ENCODE measurements around the gene TOP1. TPM values are rescaled to one million over a fixed set of nuclear protein-coding genes. Genes with fewer than 3 reads are reported as not detected.

The TOP1 gene
- total RNA-seq, 1 experiment from 2014 or later = 81.8 TPM

DNA sequence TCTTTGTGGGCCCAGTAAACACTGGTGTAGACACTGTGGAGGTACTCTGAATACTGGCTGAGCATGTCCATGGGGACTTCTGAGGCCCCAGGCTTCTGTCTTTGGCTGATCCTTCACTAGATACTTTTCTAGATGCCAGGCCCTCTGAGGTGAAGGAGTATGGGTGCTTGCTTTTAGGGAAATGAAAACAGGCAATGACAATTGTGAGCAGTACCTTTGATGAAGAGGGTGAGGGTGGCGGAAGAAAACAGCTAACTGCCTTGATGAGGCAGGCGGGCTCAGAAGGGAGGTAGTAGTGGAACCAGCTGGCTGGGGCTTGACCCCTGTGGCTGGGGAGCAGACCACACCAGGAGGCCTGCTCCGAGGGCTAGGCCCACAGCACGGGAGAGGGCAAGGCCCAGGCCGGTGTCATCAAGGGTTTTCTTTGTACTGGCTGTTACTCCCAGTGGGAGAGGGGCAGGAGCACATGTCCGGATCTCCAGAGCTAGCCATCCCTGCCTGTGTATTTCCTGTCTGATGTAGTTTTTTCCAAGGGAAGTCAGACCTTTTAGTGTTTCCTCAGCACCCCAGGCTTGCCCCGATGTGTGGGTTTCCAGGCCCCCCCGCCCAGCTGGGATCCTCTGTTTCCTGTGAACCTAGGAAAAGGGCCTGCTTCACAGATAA is 112.7 kb downstream of the TOP1 start:
- H3K4me3 Mint-ChIP-seq = no peak overlapping the region
- TF ChIP-seq, protein P1, sequence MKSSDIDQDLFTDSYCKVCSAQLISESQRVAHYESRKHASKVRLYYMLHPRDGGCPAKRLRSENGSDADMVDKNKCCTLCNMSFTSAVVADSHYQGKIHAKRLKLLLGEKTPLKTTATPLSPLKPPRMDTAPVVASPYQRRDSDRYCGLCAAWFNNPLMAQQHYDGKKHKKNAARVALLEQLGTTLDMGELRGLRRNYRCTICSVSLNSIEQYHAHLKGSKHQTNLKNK (CRISPR knock-in tag; IDR thresholded peaks at IDR 0.05) = no peak
- TF ChIP-seq RELA (CRISPR knock-in tag; IDR thresholded peaks at IDR 0.05; ENCODE audit: borderline replicate concordance) = no peak
- TF ChIP-seq JAZF1 (CRISPR knock-in tag; IDR thresholded peaks at IDR 0.05) = no peak
- no peak for TF ChIP-seq NR2C2 (CRISPR knock-in tag; IDR thresholded peaks at IDR 0.05)
- no peak for TF ChIP-seq SMAD3 (CRISPR knock-in tag; IDR thresholded peaks at IDR 0.05; ENCODE audit: borderline replicate concordance)
- TF ChIP-seq ZNF671 (CRISPR knock-in tag; IDR thresholded peaks at IDR 0.05) = no peak
- no peak for TF ChIP-seq NFYB (CRISPR knock-in tag; conservative IDR thresholded peaks at IDR 0.05; ENCODE audit: low read depth)
- TF ChIP-seq, protein P2, sequence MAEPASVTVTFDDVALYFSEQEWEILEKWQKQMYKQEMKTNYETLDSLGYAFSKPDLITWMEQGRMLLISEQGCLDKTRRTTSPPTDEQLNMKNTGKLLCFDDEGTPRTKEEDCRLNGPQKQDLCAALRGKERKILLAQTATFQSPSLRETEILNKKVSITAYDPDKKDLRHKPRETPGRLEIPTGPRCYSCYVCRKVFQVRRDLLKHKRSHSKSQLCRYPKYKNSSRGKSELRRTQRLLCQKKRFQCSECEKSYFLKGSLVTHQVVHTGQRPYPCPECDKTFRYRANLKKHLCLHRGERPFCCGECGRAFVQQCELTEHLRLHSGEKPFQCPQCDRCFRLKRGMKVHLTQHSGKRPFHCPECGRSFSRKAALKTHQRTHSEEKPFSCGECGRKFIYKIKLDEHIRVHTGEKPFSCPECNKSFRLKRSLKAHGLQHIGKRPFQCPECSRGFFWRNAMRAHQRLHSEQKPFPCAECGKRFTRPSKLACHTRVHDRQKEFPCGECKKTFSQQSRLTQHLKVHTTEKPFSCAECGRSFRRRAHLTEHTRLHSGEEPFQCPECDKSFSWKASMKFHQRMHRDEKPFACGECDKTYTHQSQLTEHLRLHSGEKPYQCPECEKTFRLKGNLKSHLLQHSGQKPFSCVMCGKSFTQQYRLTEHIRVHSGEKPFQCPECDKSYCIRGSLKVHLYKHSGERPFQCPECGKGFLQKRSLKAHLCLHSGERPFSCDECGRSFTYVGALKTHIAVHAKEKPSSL (CRISPR knock-in tag; conservative IDR thresholded peaks at IDR 0.05) = no peak
- TF ChIP-seq, protein P3, sequence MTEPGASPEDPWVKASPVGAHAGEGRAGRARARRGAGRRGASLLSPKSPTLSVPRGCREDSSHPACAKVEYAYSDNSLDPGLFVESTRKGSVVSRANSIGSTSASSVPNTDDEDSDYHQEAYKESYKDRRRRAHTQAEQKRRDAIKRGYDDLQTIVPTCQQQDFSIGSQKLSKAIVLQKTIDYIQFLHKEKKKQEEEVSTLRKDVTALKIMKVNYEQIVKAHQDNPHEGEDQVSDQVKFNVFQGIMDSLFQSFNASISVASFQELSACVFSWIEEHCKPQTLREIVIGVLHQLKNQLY (CRISPR knock-in tag; IDR thresholded peaks at IDR 0.05) = no peak
- no peak for TF ChIP-seq NFE2L1 (CRISPR knock-in tag; IDR thresholded peaks at IDR 0.05)
- no peak for TF ChIP-seq EMX1 (CRISPR knock-in tag; IDR thresholded peaks at IDR 0.05)
- no peak for TF ChIP-seq NFATC4 (CRISPR knock-in tag; IDR thresholded peaks at IDR 0.05)
- TF ChIP-seq, protein P4, sequence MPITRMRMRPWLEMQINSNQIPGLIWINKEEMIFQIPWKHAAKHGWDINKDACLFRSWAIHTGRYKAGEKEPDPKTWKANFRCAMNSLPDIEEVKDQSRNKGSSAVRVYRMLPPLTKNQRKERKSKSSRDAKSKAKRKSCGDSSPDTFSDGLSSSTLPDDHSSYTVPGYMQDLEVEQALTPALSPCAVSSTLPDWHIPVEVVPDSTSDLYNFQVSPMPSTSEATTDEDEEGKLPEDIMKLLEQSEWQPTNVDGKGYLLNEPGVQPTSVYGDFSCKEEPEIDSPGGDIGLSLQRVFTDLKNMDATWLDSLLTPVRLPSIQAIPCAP (CRISPR knock-in tag; IDR thresholded peaks at IDR 0.05) = no peak
- no peak for TF ChIP-seq TCF7 (CRISPR knock-in tag; IDR thresholded peaks at IDR 0.05; ENCODE audit: low read depth)
- TF ChIP-seq, protein P5, sequence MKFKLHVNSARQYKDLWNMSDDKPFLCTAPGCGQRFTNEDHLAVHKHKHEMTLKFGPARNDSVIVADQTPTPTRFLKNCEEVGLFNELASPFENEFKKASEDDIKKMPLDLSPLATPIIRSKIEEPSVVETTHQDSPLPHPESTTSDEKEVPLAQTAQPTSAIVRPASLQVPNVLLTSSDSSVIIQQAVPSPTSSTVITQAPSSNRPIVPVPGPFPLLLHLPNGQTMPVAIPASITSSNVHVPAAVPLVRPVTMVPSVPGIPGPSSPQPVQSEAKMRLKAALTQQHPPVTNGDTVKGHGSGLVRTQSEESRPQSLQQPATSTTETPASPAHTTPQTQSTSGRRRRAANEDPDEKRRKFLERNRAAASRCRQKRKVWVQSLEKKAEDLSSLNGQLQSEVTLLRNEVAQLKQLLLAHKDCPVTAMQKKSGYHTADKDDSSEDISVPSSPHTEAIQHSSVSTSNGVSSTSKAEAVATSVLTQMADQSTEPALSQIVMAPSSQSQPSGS (CRISPR knock-in tag; IDR thresholded peaks at IDR 0.05; ENCODE audit: borderline replicate concordance, low read depth) = no peak
- TF ChIP-seq, protein P6, sequence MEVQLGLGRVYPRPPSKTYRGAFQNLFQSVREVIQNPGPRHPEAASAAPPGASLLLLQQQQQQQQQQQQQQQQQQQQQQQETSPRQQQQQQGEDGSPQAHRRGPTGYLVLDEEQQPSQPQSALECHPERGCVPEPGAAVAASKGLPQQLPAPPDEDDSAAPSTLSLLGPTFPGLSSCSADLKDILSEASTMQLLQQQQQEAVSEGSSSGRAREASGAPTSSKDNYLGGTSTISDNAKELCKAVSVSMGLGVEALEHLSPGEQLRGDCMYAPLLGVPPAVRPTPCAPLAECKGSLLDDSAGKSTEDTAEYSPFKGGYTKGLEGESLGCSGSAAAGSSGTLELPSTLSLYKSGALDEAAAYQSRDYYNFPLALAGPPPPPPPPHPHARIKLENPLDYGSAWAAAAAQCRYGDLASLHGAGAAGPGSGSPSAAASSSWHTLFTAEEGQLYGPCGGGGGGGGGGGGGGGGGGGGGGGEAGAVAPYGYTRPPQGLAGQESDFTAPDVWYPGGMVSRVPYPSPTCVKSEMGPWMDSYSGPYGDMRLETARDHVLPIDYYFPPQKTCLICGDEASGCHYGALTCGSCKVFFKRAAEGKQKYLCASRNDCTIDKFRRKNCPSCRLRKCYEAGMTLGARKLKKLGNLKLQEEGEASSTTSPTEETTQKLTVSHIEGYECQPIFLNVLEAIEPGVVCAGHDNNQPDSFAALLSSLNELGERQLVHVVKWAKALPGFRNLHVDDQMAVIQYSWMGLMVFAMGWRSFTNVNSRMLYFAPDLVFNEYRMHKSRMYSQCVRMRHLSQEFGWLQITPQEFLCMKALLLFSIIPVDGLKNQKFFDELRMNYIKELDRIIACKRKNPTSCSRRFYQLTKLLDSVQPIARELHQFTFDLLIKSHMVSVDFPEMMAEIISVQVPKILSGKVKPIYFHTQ (CRISPR knock-in tag; IDR thresholded peaks at IDR 0.05) = no peak
- no peak for TF ChIP-seq ZBTB21 (CRISPR knock-in tag; IDR thresholded peaks at IDR 0.05; ENCODE audit: borderline replicate concordance)
- peak overlapping the region; percentile 59 for H3K27ac Mint-ChIP-seq
- DNase-seq (ENCODE audit: low spot score) (no peak), ATAC-seq (no peak)
- peaks cover 64% of the 10 kb centered on the region for H3K4me1 Mint-ChIP-seq
- H3K36me3 Mint-ChIP-seq = peaks cover 11% of the 10 kb centered on the region; the same call in 1 of the 2 replicates
- ChIA-PET CTCF (interaction anchor here (0.9 to 1.5 kb wide), 4 partner anchors 31 to 199 kb away, joined by 3 to 9 read pairs (median 4); partner anchors contain the start of gene LPIN3), POLR2A (interaction anchor here (1.2 kb wide), 1 partner anchor 11 kb away, joined by 3 read pairs; no protein-coding TSS in a partner anchor)
- H3K9me3 Mint-ChIP-seq = no peaks in the 10 kb centered on the region
- H3K27me3 Mint-ChIP-seq (ENCODE audit: low read depth) = no peaks in the 10 kb centered on the region

All from WTC11 (cell line).